T-helper 2 cell treated with Interferon-gamma antibody and Interleukin-4, amounts not matched to agents 5 μg/mL and 100 μg/mL, for 36 hours (primary cell): Measurements from ENCODE around the gene ZCCHC17.

Experiments used
- DNase-seq: peaks from one replicate; pipeline ENCODE4 v3.0.0; 2021; ENCODE audit warnings: low spot score
- H3K27ac Mint-ChIP-seq: one replicate; pipeline ENCODE4 v1.8.0; 2021; ENCODE audit warnings: mild to moderate bottlenecking, mixed read lengths
- H3K27me3 Mint-ChIP-seq: one replicate; pipeline ENCODE4 v1.8.0; 2021; ENCODE audit warnings: low read depth, mixed read lengths
- H3K36me3 Mint-ChIP-seq: one replicate; pipeline ENCODE4 v1.8.0; 2021; ENCODE audit warnings: low read depth, mixed read lengths
- H3K4me1 Mint-ChIP-seq: one replicate; pipeline ENCODE4 v1.8.0; 2021; ENCODE audit warnings: low read depth, mixed read lengths
- H3K4me3 Mint-ChIP-seq: one replicate; pipeline ENCODE4 v1.8.0; 2022; ENCODE audit warnings: mild to moderate bottlenecking, moderate library complexity, mixed read lengths
- H3K9me3 Mint-ChIP-seq: one replicate; pipeline ENCODE4 v1.8.0; 2021; ENCODE audit warnings: mixed read lengths

The ZCCHC17 gene

DNA sequence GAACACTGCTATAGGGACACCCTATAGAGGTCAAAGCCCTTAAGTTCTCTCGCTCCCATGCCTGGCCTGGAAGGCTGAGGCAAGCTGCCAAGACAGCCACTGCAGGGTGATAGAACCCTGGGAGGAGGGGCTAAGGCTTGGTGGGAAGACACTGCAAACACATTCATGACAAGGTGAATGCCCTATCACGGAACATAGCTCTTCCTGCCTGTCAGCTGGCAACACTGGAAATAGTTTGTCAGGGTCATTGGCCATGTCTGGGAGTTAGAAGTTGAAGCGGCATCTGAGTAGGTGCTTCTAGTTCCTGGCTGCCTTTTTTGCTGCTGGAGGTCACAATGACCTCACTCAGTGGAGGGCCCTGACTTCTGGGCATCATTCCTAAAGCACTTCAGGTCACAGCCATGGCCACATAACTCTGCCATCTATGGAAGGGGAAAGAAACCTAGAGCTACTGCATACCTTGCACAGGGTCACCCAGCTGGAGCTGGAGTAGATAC lies 71.8 kb downstream of the ZCCHC17 start:
- Mint-ChIP-seq H3K4me3 (no peak overlapping the region), H3K36me3 (peaks cover 8% of the 10 kb centered on the region), H3K4me1 (peaks cover 5% of the 10 kb centered on the region), H3K27me3 (peaks cover 11% of the 10 kb centered on the region), H3K27ac (no peak overlapping the region), H3K9me3 (no peaks in the 10 kb centered on the region)
- DNase-seq = no peak

DNA sequence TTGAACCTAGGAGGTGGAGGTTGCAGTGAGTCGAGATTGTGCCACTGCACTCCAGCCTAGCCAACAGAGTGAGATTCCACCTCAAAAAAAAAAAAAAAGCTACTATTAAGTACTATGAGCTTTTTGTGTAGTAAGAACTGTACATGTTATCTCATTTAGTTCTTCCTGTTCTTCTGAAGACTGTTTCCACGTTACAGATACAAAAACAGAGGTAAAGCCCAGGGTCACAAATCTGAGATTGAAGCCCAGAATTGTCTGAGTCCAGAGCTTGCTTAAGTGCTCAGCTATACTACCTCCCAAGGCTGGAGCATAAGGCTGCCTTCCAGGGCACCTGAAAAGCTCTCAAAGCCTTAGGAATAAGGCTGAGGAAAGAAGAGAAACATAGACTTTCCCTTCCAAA lies 73.2 kb downstream of the ZCCHC17 start:
- Mint-ChIP-seq H3K27me3 (peaks cover 13% of the 10 kb centered on the region), H3K36me3 (peaks cover 6% of the 10 kb centered on the region), H3K9me3 (no peaks in the 10 kb centered on the region), H3K4me1 (peaks cover 10% of the 10 kb centered on the region), H3K27ac (no peak overlapping the region), H3K4me3 (no peak overlapping the region)
- no peak for DNase-seq

DNA sequence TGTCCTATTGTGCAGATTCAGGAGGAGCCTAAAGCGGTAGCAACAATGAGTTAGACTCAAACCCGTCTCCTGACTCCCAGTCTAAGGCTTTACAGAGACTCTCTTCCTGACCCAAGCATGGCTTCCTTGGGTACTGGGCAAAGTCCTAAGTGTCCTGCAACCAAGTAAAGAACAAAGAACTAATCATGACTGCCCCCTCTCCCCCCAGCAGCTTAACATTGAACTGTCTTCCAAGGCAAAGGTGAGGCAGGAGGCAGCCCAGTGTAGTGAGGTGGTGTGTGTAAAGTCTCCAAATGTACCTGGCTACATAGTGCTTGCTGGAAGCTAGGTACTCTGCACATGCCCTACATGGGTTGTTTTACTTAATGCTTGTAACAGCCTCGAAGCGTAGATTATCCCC lies 73.7 kb downstream of the ZCCHC17 start:
- no peaks in the 10 kb centered on the region for H3K9me3 Mint-ChIP-seq
- no peak overlapping the region for H3K4me3 Mint-ChIP-seq
- no peak overlapping the region for H3K27ac Mint-ChIP-seq
- H3K27me3 Mint-ChIP-seq = peaks cover 13% of the 10 kb centered on the region
- DNase-seq = no peak
- H3K4me1 Mint-ChIP-seq = peaks cover 10% of the 10 kb centered on the region
- peaks cover 4% of the 10 kb centered on the region for H3K36me3 Mint-ChIP-seq

DNA sequence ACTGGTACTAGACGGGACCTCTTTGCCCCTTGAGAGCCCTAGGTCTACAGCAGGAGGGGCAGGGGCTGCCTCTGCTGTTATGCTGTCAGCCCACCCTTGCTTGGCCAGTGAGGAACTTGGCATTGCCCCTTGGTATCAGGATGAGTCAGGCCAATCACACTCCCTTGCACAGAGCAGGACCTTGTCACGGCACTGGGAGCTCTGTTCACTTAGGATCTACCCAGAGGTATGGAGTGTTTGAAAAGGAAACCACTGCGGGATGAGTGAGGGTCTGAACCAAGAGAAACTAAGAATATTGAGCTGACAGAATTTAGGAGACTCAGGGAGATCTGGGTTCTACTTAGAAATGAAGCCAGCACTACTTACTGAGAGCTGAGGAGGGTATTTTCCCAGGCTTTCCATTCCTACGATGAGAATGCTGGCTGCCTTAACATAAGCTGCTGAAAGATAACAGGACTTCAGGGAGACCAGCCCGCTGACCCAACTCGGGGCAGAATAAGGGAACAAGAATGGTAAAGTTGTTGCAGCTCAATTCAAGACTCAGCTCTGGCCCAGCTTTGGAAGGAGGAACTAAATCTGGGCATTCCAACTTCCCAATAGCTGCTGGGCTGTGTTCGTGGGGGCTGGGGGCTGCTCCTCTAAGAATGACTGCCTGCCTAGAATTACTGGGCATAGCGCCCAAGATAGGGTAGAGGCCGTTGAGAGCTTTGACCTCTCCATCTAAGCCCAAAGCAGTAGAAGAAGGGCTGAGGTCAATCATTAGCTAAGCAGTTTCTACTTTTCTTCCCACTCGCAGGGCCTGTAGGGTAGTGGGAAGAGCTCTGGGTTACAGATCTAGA lies 74.5 kb downstream of the ZCCHC17 start:
- H3K27me3 Mint-ChIP-seq = peaks cover 13% of the 10 kb centered on the region
- no peak overlapping the region for H3K27ac Mint-ChIP-seq
- no peak overlapping the region for H3K4me3 Mint-ChIP-seq
- H3K4me1 Mint-ChIP-seq = peaks cover 10% of the 10 kb centered on the region
- DNase-seq = no peak
- no peaks in the 10 kb centered on the region for H3K9me3 Mint-ChIP-seq
- H3K36me3 Mint-ChIP-seq = no peaks in the 10 kb centered on the region

DNA sequence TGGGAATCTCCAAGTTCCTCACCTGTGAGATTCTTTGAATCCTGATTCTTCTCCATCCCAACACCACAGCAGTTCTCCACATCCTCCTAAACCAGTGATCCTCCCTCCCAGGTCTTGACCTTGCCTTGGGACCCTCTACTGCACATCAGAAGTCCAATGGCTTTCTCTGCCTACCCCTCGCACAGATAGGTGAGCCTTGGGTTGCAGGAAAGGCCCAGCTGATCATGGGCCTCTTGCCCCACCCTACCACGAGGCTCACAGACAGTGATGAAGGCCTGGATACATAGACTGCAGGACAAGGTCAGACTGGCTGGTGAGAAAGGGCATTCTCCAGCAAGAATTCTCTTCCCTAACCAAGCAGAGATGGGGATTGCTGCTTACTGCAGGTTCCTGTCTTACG lies 75.2 kb downstream of the ZCCHC17 start:
- Mint-ChIP-seq H3K4me1 (peaks cover 14% of the 10 kb centered on the region), H3K9me3 (no peaks in the 10 kb centered on the region), H3K27me3 (peaks cover 13% of the 10 kb centered on the region), H3K4me3 (no peak overlapping the region), H3K27ac (no peak overlapping the region), H3K36me3 (no peaks in the 10 kb centered on the region)
- no peak for DNase-seq

DNA sequence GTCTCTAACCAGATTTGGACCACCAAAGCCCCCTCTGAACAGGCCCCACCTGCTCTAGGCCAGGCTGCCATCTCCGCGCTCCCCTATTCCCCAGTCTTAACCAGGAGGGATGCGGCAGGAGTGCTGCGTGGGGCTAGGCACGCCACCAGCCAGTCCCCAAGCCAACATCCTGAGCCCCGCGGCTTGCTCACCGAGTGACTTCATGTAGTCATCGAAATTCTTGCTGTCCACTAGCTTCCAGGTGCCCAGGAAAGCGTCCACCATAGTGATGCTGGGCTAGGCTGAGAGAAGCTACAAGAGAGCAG lies 75.9 kb downstream of the ZCCHC17 start:
- Mint-ChIP-seq H3K4me1 (peaks cover 14% of the 10 kb centered on the region), H3K4me3 (no peak overlapping the region), H3K27me3 (peaks cover 13% of the 10 kb centered on the region), H3K27ac (no peak overlapping the region), H3K36me3 (no peaks in the 10 kb centered on the region), H3K9me3 (no peaks in the 10 kb centered on the region)
- DNase-seq = no peak

DNA sequence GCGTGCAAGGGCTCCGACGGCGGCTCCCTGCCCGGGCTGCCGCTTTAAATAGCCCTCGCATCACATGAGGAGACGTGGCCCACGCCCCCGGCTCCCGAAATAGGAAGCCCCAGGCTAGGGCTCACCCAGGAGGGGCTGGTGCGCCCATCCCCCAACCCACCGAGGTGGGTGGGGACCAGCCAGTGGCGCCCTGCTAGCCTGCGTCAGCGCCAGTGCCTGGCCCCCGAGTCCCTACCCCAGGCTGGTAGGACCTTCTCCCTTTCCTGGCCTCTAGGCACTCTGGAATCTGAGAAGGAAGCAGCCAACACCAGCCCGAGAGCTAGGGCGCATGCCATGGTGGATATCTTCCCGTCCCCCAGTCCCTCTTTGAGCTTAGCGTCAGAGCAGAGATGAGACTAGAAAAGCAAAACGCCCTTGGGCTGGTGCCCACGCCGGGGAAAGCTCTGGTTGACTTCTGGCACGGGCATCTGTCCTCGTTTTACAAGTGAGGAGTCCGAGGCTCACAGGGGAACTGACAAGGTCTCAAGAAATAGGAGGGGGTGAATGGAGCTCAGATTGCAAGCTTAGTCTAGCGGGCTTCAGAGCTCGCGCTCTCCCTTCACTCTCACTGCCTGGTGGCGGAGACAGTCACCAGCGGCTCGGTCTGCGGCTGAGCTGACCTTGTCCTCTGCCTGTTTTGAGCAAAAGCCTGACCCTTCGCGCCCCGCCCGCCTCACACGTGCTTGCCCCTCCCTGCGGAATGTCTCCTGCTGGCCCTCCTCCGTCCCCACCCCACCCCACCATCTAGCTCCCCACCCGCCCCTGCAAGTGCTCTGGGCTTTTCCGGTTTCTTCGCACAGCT lies 76.4 kb downstream of the ZCCHC17 start, which contains the start of gene FABP3:
FABP3 (minus strand) TSS at position 21 of the 841 bp plus-strand sequence. CDS start 62 bp downstream, outside the sequence.
- Mint-ChIP-seq H3K4me3 (peak within 1 kb of the TSS; percentile 79), H3K36me3 (no peaks in the 10 kb centered on the region), H3K27ac (no peak within 1 kb of the TSS), H3K27me3 (peaks cover 13% of the 10 kb centered on the region), H3K9me3 (no peaks in the 10 kb centered on the region), H3K4me1 (peaks cover 14% of the 10 kb centered on the region)
- no peak for DNase-seq

DNA sequence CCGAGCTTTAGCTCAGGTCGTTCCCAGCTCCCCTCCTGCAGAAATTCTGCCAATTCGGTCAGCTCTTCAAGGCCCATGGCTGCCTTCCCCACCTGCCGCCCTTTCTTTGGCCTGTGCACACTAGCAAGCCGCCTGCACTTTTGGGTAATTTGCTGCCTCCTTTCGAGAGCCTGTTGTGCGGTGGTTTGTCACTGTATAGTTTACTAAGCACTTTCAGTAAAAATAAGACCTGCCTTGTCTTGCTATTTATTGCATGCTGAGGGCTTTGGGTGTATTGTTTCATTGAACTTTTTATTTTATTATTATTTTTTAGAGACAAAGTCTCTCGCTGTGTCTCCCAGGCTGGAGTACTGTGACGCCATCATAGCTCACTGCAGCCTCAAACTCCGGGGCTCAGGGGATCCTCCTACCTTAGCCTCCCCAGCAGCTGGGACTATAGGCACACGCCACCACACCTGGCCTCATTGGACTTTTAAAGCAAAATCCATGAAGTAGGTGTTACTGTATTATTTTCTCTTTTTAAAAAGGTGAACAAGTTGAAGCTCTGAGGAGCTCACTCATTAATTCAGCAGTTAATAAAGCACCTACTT lies 77.2 kb downstream of the ZCCHC17 start:
- Mint-ChIP-seq H3K36me3 (no peaks in the 10 kb centered on the region), H3K4me3 (peak overlapping the region; percentile 79), H3K27ac (no peak overlapping the region), H3K27me3 (peaks cover 13% of the 10 kb centered on the region), H3K9me3 (no peaks in the 10 kb centered on the region), H3K4me1 (peaks cover 14% of the 10 kb centered on the region)
- no peak for DNase-seq

DNA sequence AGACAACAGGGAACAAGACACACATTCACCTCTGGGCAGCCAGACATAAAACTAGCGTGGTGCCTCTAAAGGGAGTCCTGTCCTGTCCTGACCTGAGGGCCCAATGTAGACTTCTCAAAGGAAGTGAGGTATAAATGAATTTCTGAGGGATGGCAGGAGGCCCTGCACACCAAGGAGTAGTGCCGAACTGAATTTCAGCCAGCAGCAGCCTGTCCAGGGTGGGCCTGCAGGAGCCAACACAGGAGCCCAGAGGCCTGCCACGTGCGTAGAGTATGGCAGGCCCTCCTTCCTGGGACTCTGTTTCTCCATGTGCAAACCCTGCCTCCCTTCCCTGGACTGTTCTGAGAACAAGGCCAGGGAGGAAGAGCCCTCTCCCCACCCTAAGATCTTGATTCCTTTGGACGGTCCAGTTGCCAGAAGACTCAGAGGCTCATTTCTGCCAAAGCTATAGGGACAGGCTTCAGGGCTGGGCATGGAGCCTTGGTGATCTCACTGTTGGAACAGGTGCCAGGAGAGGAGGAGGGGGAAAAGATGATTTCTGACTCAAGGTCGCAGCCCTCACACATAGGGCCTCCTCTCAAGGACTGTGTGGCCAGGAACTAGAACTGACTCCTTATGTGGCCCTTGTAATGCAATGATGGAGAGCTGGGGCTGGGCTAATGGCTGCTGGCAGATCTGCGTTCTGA lies 77.8 kb downstream of the ZCCHC17 start:
- H3K4me1 Mint-ChIP-seq = peaks cover 14% of the 10 kb centered on the region
- peaks cover 13% of the 10 kb centered on the region for H3K27me3 Mint-ChIP-seq
- H3K4me3 Mint-ChIP-seq = no peak overlapping the region
- no peak overlapping the region for H3K27ac Mint-ChIP-seq
- H3K36me3 Mint-ChIP-seq = no peaks in the 10 kb centered on the region
- no peak for DNase-seq
- H3K9me3 Mint-ChIP-seq = no peaks in the 10 kb centered on the region

DNA sequence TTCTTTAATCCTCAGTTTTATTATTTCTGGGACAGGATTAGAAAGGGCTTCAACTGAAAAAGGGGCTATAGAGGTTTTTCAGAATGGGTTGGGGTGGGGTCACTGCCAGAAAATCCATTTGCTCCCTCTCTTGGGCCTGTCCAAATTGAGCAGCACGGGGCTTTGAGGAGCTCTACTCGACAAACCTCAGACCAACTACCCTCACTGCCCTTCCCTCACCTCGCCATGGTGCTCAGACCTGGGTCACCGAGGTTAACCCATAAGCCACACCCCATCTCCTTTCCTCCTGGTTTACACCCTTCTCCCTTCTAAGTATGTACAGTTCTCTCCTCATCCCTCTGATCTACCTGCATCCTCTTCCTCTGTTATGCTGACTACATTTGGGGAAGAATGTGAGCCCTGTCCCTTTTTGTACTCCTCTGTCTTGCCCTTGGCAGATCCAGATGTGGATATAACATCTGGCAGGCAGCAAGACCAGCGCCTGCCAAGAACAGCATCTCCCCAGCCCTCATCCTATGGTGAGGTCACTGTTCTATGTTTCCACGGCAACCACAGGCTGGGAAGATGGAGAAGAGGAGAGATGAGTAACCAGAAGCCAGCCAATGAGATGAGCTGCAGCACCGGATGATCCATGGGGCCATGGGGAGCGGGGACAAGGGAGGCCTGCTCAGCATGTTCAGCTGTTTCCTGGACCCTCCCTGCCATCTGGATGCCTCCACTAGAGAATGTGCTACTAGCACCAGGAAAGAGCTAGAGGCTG lies 79.7 kb downstream of the ZCCHC17 start:
- Mint-ChIP-seq H3K4me3 (no peak overlapping the region), H3K9me3 (no peaks in the 10 kb centered on the region), H3K27ac (no peak overlapping the region), H3K4me1 (peaks cover 14% of the 10 kb centered on the region), H3K27me3 (peaks cover 13% of the 10 kb centered on the region), H3K36me3 (no peaks in the 10 kb centered on the region)
- no peak for DNase-seq

DNA sequence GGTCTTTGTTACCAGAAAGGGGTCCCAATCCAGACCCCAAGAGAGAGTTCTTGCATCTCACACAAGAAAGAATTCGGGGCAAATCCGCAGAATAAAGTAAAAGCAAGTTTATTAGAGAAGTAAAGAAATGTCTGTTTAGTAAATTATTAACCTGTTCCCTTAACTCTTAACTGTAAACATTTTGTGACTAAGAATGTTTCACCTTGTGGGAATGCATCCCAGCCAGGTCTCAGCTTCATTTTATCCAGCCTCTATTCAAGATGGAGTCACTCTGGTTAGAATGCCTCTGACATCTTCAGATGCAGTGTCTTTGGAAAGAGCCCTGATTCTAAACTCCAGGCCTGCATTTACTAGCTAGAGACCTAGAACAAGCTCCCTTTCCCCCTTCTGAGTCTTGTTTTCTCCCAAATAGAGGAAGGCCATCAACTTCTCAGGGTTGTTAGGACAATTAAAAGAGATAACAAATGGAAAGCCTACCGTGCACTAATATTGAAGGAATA lies 80.6 kb downstream of the ZCCHC17 start:
- H3K4me1 Mint-ChIP-seq = peaks cover 14% of the 10 kb centered on the region
- no peak overlapping the region for H3K4me3 Mint-ChIP-seq
- no peak overlapping the region for H3K27ac Mint-ChIP-seq
- no peak for DNase-seq
- H3K27me3 Mint-ChIP-seq = peaks cover 14% of the 10 kb centered on the region
- no peaks in the 10 kb centered on the region for H3K9me3 Mint-ChIP-seq
- no peaks in the 10 kb centered on the region for H3K36me3 Mint-ChIP-seq

DNA sequence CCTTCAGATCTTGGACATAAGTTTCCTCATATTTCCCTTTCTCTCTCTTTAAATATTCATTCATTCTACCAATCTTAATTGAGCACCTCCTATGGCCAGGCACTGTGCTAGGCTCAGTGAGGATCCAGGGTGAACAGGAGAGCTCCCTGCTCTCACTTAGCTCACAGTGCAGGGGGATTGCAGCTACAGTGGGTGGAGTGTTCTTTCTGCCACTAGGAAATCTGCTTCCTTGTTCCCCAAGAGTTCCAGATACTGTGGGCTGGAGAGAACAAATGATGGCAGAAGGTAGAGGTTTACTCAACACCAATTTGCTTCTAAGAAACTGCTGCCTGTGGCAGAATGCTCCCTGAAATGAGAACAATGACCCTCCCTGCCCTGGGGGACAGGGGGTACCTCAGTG lies 81.2 kb downstream of the ZCCHC17 start:
- H3K4me3 Mint-ChIP-seq = no peak overlapping the region
- no peak for DNase-seq
- no peak overlapping the region for H3K27ac Mint-ChIP-seq
- H3K9me3 Mint-ChIP-seq = no peaks in the 10 kb centered on the region
- peaks cover 14% of the 10 kb centered on the region for H3K4me1 Mint-ChIP-seq
- H3K27me3 Mint-ChIP-seq = peaks cover 12% of the 10 kb centered on the region
- H3K36me3 Mint-ChIP-seq = no peaks in the 10 kb centered on the region

DNA sequence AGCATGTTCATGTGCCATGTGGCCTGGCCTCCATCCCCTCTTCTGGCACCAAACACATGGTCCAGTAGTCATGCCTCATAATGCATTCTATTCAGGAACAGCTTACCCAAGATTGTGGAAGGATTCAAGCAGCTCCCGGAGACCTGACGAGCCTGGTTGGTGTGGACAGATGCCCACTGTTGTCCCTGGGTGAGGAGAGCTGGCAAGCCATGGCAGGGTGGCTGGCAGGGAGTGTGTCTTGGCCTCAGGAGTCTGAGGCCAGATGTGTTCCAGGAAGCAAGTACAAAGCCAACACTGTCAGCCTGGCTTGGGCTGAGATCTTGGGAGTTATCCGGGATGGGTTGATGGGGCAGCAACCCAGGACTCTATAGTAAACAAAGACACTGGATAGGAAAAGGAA lies 83.3 kb downstream of the ZCCHC17 start:
- Mint-ChIP-seq H3K4me1 (peaks cover 5% of the 10 kb centered on the region), H3K36me3 (no peaks in the 10 kb centered on the region), H3K27ac (no peak overlapping the region), H3K4me3 (no peak overlapping the region), H3K27me3 (peaks cover 6% of the 10 kb centered on the region), H3K9me3 (no peaks in the 10 kb centered on the region)
- DNase-seq = no peak
